Measurements from ENCODE around the gene DNM2.

DNM2 gene

DNA sequence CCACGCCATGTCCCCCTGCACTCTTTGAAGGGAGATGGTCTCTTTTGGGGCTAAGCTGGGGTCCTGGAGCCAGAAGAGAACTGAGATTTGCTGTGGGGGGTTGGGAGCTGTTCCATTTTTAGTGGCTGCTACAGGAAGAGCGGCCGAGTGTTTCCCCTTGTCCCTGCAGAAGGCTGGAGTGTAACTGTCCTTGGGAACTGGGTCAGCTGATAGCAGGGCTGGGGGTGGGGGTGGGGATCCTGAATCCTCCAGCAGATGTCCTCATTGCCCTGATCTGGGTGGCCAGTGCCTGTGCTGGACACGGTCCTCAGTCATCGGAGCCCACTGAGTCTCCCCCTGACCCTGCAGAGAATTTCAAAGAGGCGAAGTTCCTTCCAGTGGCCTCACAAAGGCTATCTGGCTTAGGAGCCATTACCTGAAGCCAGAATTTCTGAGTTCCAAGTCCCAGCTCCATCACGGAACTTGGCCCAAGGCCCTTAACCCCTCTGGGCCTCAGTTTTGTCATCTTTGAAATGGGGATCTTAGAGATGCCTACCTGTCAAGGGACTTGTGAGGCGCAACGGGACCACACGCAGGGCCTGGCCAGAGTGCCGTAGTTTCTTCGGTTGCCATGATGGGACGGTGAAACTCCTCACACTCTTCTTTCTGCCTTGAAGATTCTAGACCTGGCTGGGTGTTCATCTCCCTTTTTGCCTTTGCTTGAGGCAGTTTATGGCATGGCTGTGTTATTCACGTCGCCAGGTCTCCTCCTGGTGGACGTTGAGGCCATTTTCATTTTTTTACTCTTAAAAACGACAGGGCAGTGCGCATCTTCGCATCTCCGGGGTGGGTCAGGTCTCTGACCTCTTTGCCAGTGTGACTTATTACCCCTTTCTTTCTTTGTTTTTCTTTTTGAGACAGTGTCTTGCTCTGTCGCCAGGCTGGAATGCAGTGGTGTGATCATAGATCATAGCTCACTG is 51.9 kb downstream of the DNM2 start:
- in situ Hi-C loops (cut with HindIII; ENCODE audit: low sequenced_read_pairs): no loop called here

DNA sequence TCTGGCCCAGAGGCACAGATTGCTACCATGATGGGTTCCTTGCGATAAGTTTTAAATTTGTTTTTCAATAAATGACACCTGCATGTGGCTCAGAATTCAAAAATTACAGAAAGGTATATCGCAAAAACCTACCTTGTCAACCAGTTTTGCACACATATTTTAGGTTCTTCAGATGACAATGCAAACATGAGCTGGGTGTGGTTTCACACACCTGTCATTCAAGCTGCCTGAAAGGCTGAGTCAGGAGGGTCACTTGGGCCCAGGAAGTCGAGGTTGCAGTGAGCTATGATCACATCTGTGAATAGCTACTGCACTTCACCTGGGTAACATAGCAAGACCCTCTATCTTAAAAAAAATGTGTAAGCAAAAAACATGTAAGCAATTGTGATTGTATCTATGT is 56.1 kb downstream of the DNM2 start:
- in situ Hi-C loops (cut with HindIII; ENCODE audit: low sequenced_read_pairs): no loop called here

DNA sequence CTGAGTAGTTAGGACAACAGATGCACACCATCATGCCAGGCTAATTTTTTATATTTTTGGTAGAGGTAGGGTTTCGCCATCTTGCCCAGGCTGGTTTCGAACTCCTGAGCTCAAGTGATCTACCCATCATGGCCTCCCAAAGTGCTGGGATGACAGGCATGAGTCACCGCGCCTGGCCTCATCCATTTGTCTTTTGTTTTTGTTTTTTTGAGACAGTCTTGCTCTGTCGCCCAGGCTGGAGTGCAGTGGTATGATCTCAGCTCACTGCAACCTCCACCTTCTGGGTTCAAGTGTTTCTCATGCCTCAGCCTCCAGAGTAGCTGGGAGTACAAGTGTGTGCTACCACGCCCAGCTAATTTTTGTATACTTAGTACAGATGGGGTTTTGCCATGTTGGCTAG is 57.0 kb downstream of the DNM2 start:
- in situ Hi-C loops (cut with HindIII; ENCODE audit: low sequenced_read_pairs): no loop called here

DNA sequence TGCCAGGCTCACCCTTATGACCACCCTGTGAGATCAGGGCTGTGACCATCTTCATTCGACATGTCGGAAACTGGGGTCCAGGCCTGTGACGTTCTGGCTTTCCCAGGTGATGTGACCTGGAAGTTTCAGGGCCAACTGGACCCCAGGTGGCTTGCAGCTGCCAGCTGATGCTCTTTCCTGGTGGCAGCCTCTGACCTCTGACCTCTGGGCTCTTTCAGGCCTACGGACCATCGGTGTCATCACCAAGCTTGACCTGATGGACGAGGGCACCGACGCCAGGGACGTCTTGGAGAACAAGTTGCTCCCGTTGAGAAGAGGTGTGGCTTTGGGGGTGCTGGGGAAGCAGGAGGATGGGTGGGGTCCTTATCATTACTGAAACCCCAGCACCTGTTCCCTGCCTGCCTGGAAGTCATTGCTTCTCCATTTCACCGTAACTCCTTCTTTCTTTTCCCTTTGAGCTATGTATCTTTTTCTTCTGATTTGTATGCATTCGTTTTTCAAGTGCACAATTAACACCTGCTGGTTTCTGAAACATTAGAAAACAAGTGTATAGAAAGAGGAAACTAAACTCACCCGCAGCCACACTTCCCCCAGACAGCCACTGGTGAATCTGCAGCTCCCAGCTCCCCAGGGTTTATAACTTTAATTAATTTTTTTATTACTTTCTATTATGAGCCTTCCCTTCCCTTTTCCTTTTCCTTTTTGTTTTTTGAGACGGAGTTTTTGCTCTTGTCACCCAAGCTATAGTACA is 59.2 kb downstream of the DNM2 start:
- in situ Hi-C loops (cut with HindIII; ENCODE audit: low sequenced_read_pairs): no loop called here

DNA sequence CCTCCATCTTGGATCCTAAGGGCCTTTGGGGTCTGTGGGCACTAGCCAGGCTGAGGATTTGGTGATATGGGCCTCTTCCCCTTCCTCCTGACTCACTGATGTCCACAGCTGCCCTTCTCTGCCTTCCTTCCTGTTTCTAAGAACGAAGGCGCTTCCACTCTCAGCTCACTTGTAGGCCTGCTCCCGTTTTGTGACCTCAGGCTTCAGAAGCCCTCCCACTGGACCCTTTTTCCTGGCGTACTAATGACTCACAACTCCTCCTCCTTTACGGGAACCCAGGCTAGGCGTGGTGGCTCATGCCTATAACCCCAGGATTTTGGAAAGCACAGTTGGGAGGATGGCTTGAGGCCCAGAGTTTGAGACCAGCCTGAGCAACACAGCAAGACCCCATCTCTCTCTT is 62.5 kb downstream of the DNM2 start:
- in situ Hi-C loops (cut with HindIII; ENCODE audit: low sequenced_read_pairs): no loop called here

DNA sequence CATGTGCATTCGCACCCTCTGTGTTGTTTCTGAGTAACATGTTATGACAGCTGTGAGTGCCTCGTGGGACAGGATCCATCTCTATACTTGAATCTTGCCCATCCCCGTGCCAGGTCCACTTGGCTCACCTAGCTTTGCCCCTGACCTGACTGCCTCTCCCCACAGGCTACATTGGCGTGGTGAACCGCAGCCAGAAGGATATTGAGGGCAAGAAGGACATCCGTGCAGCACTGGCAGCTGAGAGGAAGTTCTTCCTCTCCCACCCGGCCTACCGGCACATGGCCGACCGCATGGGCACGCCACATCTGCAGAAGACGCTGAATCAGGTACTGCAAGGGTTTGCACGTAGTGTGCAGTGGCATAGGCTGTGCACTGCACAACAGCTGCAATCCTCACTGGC is 64.9 kb downstream of the DNM2 start:
- in situ Hi-C loops (cut with HindIII; ENCODE audit: low sequenced_read_pairs): no loop called here

DNA sequence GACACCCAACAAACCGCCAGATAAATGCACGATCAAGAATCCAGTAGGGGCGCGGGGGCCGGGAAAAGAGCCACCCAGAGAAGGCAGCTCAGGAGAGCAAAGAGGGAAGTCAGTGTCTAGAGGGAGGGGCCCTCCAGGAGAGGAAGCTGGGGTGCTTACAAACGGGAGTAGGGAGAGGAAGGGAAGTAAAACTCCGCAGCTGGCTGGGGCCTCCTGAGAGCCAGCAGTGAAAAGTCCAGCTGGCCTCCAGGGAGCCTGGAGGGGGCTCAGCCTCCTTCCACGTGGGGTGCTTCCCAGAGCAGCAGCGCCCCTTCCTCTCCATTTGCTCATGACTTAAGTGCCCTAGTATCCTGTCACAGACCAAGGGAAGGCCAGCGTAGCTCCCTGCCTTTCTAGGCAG is 66.4 kb downstream of the DNM2 start:
- in situ Hi-C loops (cut with HindIII; ENCODE audit: low sequenced_read_pairs): no loop called here

DNA sequence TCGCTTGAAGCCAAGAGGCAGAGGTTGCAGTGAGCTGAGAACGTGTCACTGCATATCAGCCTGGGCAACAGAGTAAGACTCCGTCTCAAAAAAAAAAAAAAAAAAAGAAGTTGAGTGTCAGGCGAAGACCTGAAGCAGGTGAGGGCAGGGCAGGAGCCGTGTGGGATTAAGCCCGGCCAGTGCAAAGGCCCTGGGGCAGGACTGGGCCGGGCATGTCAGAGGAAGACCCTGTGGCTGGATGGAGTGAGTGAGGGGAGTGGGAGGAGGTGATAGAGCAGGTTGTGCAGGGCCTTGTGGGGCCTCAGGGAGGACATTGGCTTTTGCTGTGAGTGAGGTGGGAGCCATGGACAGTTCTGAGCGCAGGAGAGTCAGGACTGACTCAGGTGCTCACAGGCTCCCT is 70.3 kb downstream of the DNM2 start:
- in situ Hi-C loops (cut with HindIII; ENCODE audit: low sequenced_read_pairs): no loop called here

DNA sequence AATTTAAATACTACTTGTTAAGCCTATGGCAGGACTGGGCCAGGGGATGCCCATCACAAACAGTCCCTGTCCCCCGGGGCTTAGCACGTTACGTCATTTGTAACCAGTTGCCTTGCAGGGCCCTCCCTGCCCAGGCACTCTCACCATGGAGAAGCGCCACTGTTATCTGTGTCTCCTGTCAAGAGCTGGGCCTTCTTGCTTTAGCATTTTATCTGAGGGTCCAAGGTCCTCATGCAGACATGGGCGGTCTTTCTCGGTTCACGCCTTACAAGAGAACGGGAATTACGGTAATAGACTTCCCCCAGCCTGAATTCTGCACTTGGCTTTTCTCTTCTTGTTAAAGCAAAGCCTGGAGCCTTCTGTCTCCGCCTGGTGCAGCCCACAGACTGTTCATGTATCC is 72.0 kb downstream of the DNM2 start:
- in situ Hi-C loops (cut with HindIII; ENCODE audit: low sequenced_read_pairs): no loop called here

DNA sequence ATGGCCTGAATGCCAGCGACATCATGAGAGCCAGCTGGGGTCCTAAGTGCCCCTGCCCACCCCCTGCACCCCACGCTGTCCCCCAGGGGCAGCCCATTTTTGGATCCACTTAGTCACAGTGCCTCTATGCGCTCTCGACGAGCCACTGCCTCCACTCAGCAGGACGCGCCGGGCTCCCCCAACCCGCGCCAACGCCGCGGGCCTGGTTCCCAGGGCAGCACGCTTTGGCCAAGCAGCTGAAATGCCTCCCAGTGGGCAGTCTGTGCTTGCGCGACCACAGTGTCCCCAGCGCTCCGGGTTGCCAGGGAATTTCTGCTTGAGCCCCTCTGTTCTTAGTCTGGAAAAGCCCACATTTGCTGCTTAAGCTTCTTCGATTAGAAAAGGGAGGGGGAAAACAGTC is 78.8 kb downstream of the DNM2 start:
- in situ Hi-C loops (cut with HindIII; ENCODE audit: low sequenced_read_pairs): no loop called here

DNA sequence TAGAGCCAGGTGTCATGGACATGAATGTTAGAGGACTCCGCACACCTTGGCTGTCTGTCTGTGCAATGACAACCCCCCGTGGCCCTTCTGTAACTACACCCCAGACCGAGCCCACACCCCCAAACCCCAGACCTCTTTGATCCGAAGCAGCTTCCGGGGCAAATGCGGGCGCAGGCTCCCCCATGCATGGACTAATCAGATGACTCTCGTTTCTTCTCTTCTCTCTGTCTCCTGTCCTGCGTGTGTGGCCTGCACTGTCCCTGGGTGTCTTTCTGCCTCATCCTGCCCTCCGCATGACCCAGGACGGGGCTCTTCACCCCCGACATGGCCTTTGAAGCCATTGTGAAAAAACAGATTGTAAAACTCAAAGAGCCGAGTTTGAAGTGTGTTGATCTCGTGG is 79.2 kb downstream of the DNM2 start:
- in situ Hi-C loops (cut with HindIII; ENCODE audit: low sequenced_read_pairs): no loop called here

DNA sequence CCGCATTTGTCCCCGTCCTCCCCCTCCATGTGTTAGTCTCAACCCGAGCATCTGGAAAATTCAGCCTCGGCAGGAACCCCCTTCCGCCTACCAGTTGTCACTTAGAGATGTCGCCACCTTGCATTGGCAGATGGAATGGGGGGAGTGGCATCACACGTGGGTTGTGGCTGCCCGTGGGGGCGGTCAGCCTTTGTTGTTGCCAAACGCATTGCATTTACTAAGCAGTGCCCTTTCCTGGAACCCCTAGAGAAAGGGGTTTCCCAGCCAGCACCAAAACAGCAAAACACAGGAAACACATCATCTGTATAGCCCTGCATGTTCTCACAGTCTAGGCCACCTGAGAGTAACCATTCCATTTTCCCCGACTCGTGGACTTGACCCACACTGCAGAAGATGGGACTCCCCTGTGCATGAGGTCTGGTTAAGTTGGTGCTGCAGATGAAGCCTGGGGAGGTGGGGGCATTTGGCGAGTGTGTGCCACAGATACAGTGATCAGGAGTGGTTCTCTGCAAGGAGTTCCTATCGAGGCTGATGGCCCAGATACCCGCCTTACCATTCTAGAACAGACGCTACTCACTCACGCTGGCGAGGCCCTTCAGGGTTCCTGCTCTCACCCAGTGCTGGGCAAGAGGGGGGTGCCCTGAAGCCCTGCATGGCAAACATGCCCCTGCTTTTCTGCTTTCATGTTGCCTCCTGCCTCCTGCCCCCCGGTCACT is 79.8 kb downstream of the DNM2 start:
- in situ Hi-C loops (cut with HindIII; ENCODE audit: low sequenced_read_pairs): no loop called here

DNA sequence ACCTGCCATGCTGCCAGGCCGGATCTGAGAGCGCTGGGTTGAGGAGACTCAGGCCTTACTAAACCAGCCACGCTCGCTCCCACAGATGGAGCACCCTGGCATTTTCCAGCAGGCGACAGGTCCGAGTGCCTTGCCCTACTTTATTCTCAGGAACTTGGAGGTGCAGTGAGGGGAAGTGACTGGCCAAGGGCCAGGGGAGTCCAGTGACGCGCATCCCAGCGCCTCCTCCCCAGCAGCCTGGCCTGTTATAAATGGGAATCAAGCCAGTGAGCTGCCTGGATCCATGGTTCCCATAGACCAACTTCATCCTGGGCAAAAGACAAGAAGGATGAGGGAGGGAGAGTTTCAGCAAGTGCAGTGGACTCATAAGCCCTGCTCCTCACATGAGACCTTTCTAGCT is 82.6 kb downstream of the DNM2 start:
- in situ Hi-C loops (cut with HindIII; ENCODE audit: low sequenced_read_pairs): no loop called here

DNA sequence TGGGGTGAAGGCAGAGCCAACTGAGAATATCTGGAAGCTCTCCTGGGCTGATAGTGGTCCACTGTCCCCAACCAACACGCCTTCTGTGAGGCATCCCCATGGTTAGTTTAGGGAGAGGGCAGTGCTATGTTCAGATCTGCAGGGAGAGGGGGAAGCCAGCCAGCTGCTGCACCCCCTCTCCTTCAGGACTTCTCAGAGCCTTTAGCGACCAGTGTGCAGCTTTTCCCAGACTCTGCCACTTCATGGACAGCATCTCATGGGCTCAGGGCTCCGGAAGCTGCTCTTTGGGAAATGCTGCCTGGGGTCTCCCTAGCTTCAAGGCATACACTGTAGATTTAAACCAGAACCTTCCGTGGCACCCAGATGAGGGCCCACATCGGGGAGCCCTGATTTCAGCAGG is 84.6 kb downstream of the DNM2 start:
- in situ Hi-C loops (cut with HindIII; ENCODE audit: low sequenced_read_pairs): no loop called here

DNA sequence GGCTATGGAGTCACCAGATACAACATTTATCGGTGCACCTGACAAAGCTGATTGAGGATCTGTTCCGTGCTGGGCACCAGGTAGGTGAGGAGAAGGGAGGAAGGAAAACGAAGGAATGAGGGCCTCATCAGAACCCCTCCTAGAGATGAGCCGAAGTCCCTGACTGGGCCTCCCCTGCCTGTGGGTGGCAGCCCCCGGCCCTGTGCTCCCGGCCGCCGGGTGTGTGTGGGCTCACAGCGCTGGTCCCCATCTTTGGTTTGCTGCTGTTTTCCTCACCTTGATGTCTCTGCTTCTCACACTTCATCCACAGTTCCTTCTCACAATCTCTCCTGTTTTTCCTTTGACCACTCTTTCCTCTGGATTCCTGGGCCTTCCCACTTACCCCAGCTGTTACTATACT is 85.4 kb downstream of the DNM2 start:
- in situ Hi-C loops (cut with HindIII; ENCODE audit: low sequenced_read_pairs): no loop called here

DNA sequence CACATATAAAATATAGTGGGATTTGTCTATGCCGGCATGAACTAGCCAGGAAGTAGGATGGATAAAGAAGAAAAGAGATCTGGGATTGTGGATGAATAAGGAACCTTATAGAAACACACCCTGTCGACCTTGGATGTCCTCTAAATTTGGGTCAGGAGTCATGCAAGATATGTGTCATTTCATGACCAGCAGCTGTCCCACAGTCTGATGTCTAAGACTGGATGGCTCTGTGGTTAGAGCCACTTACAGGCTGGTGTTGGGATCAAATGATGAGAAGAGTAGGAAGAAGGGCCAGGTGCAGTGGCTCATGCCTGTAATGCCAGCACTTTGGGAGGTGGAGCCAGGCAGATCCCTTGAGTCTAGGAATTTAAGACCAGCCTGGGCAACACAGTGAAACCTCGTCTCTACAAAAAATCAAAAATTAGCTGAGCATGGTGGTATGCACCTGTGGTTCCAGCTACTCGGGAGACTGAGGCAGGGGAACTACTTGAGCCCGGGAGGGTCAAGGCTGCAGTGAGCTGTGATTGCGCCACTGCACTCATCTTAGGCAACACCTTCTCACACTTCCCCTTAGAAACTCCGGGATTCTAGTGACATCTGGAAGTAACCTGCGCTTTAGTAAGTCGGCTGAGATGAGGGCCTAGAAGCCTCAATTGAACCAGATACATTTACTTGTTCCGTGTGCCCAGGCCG is 87.3 kb downstream of the DNM2 start:
- in situ Hi-C loops (cut with HindIII; ENCODE audit: low sequenced_read_pairs): no loop called here

DNA sequence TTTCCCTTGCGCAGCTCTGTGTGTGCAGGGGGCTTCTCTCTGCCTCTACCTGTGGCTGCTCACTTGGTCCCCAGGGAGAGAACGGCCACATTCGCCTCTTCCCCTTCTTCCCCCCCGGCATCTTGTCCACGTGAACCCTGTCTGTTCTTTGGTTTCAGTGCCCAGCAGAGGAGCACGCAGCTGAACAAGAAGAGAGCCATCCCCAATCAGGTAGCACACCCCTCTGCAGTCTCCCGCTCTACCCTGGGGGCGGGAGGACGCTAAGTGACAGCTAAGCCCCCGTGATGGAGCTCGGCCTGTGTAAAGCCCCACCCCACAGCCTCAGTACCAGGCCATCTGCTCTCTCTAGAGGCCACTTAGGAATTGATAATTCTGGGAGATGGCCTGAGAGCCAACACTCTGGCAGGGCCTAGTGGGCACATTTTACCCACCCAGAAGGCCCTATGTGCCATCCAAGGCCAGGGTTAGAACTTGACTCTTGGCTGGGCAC is 87.9 kb downstream of the DNM2 start:
- in situ Hi-C loops (cut with HindIII; ENCODE audit: low sequenced_read_pairs): no loop called here

DNA sequence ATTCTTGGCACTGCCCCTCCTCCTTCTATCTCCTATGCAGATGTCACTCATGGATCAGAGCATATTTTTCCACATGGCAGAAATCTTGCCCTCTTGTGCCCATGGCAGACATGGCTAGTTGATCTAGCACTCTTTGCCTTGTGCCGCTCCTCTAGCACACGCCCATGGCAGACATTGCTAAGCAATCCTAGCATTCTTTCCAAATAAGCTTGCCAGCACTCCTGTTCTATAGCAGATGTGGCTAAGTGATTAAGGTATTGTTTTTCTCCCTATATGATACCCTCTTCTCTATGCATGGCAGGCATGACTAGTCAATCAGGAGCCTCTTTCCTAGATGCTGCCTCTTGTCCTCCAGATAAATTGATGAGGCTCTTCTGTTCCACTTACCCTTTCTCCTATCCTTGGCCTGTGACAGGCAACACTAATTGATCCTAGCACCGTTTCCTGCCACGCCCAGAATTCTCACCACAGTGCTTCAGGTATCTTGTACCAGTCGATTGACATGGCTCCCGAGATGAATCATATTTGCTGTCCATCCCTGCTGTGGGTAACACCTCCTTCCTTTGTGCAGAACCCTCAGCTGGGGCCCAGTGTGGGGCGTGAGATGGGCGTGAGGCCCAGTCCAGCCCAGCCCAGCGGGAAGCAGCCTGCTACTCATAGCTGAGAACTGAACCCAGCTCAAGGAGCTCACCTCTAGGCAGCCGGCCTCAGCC is 91.2 kb downstream of the DNM2 start:
- in situ Hi-C loops (cut with HindIII; ENCODE audit: low sequenced_read_pairs): no loop called here

DNA sequence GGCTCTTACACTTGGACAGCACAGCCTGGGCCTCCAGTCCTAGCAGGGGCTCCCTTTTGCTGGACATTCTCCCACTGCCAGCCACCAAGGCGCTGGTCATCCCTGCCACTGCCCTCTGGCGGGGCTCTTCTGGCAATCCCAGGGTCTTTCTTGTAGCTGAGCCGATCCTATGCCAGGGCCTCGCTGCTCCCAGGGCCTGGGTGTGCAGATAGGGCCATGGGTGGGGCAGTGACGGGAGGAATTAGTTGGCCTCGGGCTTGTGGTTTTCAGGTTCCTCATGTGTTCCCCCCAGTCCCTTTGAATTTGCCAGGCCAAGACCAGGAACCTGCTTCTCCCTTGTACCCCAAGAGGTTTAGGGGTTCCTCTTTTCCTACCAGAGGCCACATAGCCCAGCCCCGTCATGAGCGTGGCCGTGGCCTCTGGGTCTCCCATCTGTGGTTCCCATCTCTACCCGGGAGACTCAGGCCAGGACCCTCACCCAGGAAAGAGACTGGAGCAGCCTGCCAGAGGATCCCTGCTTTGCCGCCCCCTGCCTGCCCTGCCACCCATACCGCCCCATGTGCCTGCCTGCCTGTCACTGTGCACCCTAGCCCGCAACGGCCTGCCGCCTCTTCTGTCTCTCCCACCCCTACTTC is 91.9 kb downstream of the DNM2 start:
- in situ Hi-C loops (cut with HindIII; ENCODE audit: low sequenced_read_pairs): no loop called here
